SK-N-SH (cell line): ENCODE results near the gene ACTR2. TPM values are rescaled to one million over a fixed set of nuclear protein-coding genes. Genes with fewer than 3 reads are reported as not detected.

Experiments
- CTCF ChIA-PET: fragments of 300-600, 350-600 bp; formaldehyde crosslinking; extraction: SDS; loops from one replicate; lab custom pipeline; 2021; lab: Yijun Ruan, JAX
- POLR2A ChIA-PET: fragments of 350-600 bp; sonication (Branson Sonifier 250); formaldehyde crosslinking; extraction: SDS; loops from one replicate; lab custom pipeline; 2020; ENCODE audit warnings: antibody characterized with exemption, inconsistent platforms; lab: Yijun Ruan, JAX
- DNase-seq: peaks from one replicate; pipeline ENCODE4 v3.0.0; 2012
- H2AFZ ChIP-seq: fragments of 200-600 bp; sonication (generic); 2 replicates; pipeline ENCODE4 v1.8.1; 2016; ENCODE audit warnings: antibody characterized with exemption, mild to moderate bottlenecking, low read depth
- H3F3A ChIP-seq: fragments of 200-600 bp; sonication (generic); replicated peaks from 2 replicates; pipeline ENCODE3; 2016; ENCODE audit warnings: antibody characterized with exemption, mild to moderate bottlenecking; ENCODE audit not compliant: insufficient read depth
- H3K27ac ChIP-seq, 2 experiments: fragments of 200-500 bp in 1 of 2; fragments of 200-600 bp in 1 of 2; sonication (Bioruptor generic) in 1 of 2; sonication (generic), shearing (Covaris generic) in 1 of 2; 2 replicates each; pipeline versions ENCODE4 v1.5.1 to v1.6.1; 2014 to 2016; ENCODE audit warnings: low read depth in 2 of 2, inconsistent platforms in 1 of 2, low read length in 1 of 2, mild to moderate bottlenecking in 1 of 2, mixed read lengths in 1 of 2
- H3K27me3 ChIP-seq: fragments of 200-600 bp; sonication (generic), shearing (Covaris generic); 2 replicates; pipeline ENCODE4 v1.6.1; 2016; ENCODE audit warnings: mixed run types; ENCODE audit not compliant: insufficient read depth
- H3K36me3 ChIP-seq, 2 experiments: fragments of 200-500 bp in 1 of 2; fragments of 200-600 bp in 1 of 2; sonication (Bioruptor generic) in 1 of 2; sonication (generic) in 1 of 2; replicated peaks in 1 of 2; 2 replicates each; pipeline versions ENCODE3 to v1.5.1; 2014 to 2016; ENCODE audit warnings: low read length in 1 of 2, mild to moderate bottlenecking in 1 of 2; ENCODE audit not compliant: insufficient read depth in 2 of 2, control insufficient read depth in 1 of 2
- H3K4me1 ChIP-seq, 2 experiments: fragments of 200-500 bp in 1 of 2; fragments of 200-600 bp in 1 of 2; sonication (Bioruptor generic) in 1 of 2; sonication (generic), shearing (Covaris generic) in 1 of 2; 2 replicates each; pipeline versions ENCODE4 v1.5.1 to v1.6.1; 2014 to 2016; ENCODE audit warnings: low read depth in 1 of 2, low read length in 1 of 2, mixed run types in 1 of 2; ENCODE audit not compliant: insufficient read depth in 2 of 2, control insufficient read depth in 1 of 2
- H3K4me2 ChIP-seq: fragments of 200-600 bp; sonication (generic), shearing (Covaris generic); 2 replicates; pipeline ENCODE4 v1.6.1; 2017; ENCODE audit warnings: mixed run types
- H3K4me3 ChIP-seq, 2 experiments: fragments of 200-500 bp in 1 of 2; fragments of 200-600 bp in 1 of 2; sonication (Bioruptor generic) in 1 of 2; sonication (generic), shearing (Covaris generic) in 1 of 2; 2 replicates each; pipeline versions ENCODE4 v1.5.1 to v1.8.1; 2014 to 2016; ENCODE audit warnings: low read depth in 2 of 2, inconsistent platforms in 1 of 2, low read length in 1 of 2, mild to moderate bottlenecking in 1 of 2, mixed read lengths in 1 of 2, moderate library complexity in 1 of 2
- H3K79me2 ChIP-seq: fragments of 200-600 bp; sonication (generic); 2 replicates; pipeline ENCODE4 v1.8.1; 2017; ENCODE audit warnings: mild to moderate bottlenecking; ENCODE audit not compliant: insufficient read depth
- H3K9ac ChIP-seq: fragments of 200-600 bp; sonication (generic); 2 replicates; pipeline ENCODE4 v1.6.1; 2017; ENCODE audit warnings: mixed run types
- H3K9me2 ChIP-seq: fragments of 200-600 bp; sonication (generic); 2 replicates; pipeline ENCODE4 v1.6.1; 2017; ENCODE audit warnings: mixed run types
- H3K9me3 ChIP-seq: fragments of 200-600 bp; sonication (generic); 2 replicates; pipeline ENCODE4 v1.6.1; 2017; ENCODE audit warnings: mixed run types, mild to moderate bottlenecking, moderate library complexity
- H4K20me1 ChIP-seq: fragments of 200-600 bp; sonication (generic); 2 replicates; pipeline ENCODE4 v1.6.1; 2017; ENCODE audit warnings: mild to moderate bottlenecking, mixed run types; ENCODE audit not compliant: insufficient read depth
- CHD2 ChIP-seq: fragments of 150-350 bp; IDR thresholded peaks from 2 replicates; pipeline ENCODE4 v1.6.1; 2018; ENCODE audit warnings: low read length; ENCODE audit not compliant: partially characterized antibody
- EP300 ChIP-seq, 2 experiments: IDR thresholded peaks; 2 replicates each; pipeline versions ENCODE4 v1.4.0 to v1.6.1; 2012; ENCODE audit warnings: borderline replicate concordance in 1 of 2, low read depth in 1 of 2, low read length in 1 of 2
- EZH2phosphoT487 ChIP-seq: fragments of 200-600 bp; sonication (generic); IDR thresholded peaks from 2 replicates; pipeline ENCODE4 v1.6.1; 2017; ENCODE audit warnings: low read depth, mixed run types, mild to moderate bottlenecking, antibody characterized with exemption, moderate library complexity, borderline replicate concordance
- FOXJ3 ChIP-seq: sonication (generic); formaldehyde crosslinking; IDR thresholded peaks from 2 replicates; pipeline ENCODE4 v1.5.1; 2020; ENCODE audit warnings: mild to moderate bottlenecking, missing genetic modification reagents
- FOXM1 ChIP-seq: IDR thresholded peaks from 2 replicates; pipeline ENCODE4 v1.4.0; 2012; ENCODE audit warnings: low read depth, mild to moderate bottlenecking
- GATA2 ChIP-seq: sonication (generic); formaldehyde crosslinking; IDR thresholded peaks from 2 replicates; pipeline ENCODE4 v1.5.0; 2020; ENCODE audit warnings: mild to moderate bottlenecking, missing genetic modification reagents
- JUND ChIP-seq: IDR thresholded peaks from 2 replicates; pipeline ENCODE4 v1.4.0; 2012
- MEF2A ChIP-seq: IDR thresholded peaks from 2 replicates; pipeline ENCODE4 v1.4.0; 2012; ENCODE audit warnings: low read depth, borderline replicate concordance
- NFIC ChIP-seq: IDR thresholded peaks from 2 replicates; pipeline ENCODE4 v1.4.0; 2012; ENCODE audit warnings: borderline replicate concordance
- POLR2AphosphoS5 ChIP-seq: IDR thresholded peaks from 2 replicates; pipeline ENCODE4 v1.6.1; 2012; ENCODE audit warnings: low read depth, low read length
- RXRA ChIP-seq: IDR thresholded peaks from 2 replicates; pipeline ENCODE4 v1.4.0; 2012; ENCODE audit warnings: low read depth, mild to moderate bottlenecking, borderline replicate concordance
- TAF1 ChIP-seq: IDR thresholded peaks from 2 replicates; pipeline ENCODE4 v1.6.1; 2012; ENCODE audit warnings: low read depth, mild to moderate bottlenecking, low read length, moderate library complexity, borderline replicate concordance
- TCF12 ChIP-seq: IDR thresholded peaks from 2 replicates; pipeline ENCODE4 v1.4.0; 2012
- YY1 ChIP-seq: IDR thresholded peaks from 2 replicates; pipeline ENCODE4 v1.4.0; 2012; ENCODE audit warnings: low read depth, mild to moderate bottlenecking
- WGBS: methylation state at CpG from one replicate; pipeline ENCODE4 v1.1.6; 2017; ENCODE audit warnings: low lambda C conversion rate; 5-methylcytosine and 5-hydroxymethylcytosine counted together
- polyA plus RNA-seq, 3 experiments: library from polyadenylated mRNA; depleted of rRNA; stranded (reverse); fragments of >200 nt; gene quantifications; 2 replicates each; pipeline ENCODE4 v1.2.3, GENCODE V29; 2012
- TF ChIP-seq, protein P1 (sequence below): IDR thresholded peaks from 2 replicates; pipeline ENCODE4 v1.4.0; 2012; ENCODE audit warnings: low read depth, borderline replicate concordance
- TF ChIP-seq, protein P2 (sequence below): fragments of 150-350 bp; IDR thresholded peaks from 2 replicates; pipeline ENCODE4 v1.6.1; 2016; ENCODE audit warnings: mild to moderate bottlenecking, low read depth, low read length
- TF ChIP-seq, protein P3 (sequence below): IDR thresholded peaks from 2 replicates; pipeline ENCODE4; 2012
- TF ChIP-seq, protein P4 (sequence below): fragments of 150-350 bp; IDR thresholded peaks from 2 replicates; pipeline ENCODE4 v1.6.1; 2017; ENCODE audit warnings: antibody characterized with exemption, low read length, low read depth, borderline replicate concordance
- TF ChIP-seq, protein P5 (sequence below): IDR thresholded peaks from 2 replicates; pipeline ENCODE4 v1.4.0; 2012; ENCODE audit warnings: low read depth
- TF ChIP-seq, protein P6 (sequence below): fragments of 200-600 bp; sonication (generic); IDR thresholded peaks from 2 replicates; pipeline ENCODE4 v1.6.1; 2017; ENCODE audit warnings: antibody characterized with exemption, mild to moderate bottlenecking, moderate library complexity

ACTR2 gene
- polyA plus RNA-seq, 1 of the 3 experiments (the other 2 are of a cell fraction): 53.0 TPM

DNA sequence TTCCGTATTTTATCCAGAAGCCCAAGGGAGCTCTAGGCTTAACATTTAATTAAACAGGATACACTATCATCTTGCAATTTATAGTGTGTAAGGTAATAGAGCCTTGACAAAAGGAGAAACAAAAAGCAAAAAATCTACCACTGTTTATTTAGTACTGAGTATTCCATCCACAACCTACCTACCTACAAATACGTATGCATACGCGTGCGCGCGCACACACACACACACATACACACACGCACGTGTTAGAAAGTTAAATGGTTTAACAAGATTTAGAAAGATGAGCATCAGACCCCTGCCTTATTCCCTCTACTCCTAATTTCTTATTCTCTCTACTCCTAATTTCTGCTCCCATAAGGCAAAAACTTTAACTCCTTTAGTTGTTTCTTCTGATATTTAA lies 14.6 kb upstream of the ACTR2 start:
- Histone ChIP-seq H3K27ac (no peak overlapping the region), H3K4me3 (no peak overlapping the region), H3K9me3 (no peaks in the 10 kb centered on the region), H3K36me3 (no peaks in the 10 kb centered on the region), H3K9me2 (no peaks in the 10 kb centered on the region), H3F3A (no peaks in the 10 kb centered on the region), H2AFZ (no peak overlapping the region), H4K20me1 (no peaks in the 10 kb centered on the region), H3K79me2 (peaks cover 2% of the 10 kb centered on the region; the same call in 1 of the 2 replicates), H3K4me2 (no peak overlapping the region), H3K9ac (no peak overlapping the region), H3K4me1 (no peaks in the 10 kb centered on the region), H3K27me3 (no peaks in the 10 kb centered on the region)
- 97% methylated on average over 9 of the region's 9 CpGs for WGBS
- CTCF ChIA-PET: no interaction called here
- TF ChIP-seq FOXJ3 (CRISPR knock-in tag) (no peak), EP300 (IDR thresholded peaks at IDR 0.05; ENCODE audit: borderline replicate concordance in 1 of 2, low read depth in 1 of 2, low read length in 1 of 2) (no peak), TAF1 (no peak), GATA2 (CRISPR knock-in tag) (no peak), JUND (no peak), YY1 (no peak), NFIC (no peak), RXRA (no peak), POLR2AphosphoS5 (no peak), MEF2A (no peak), FOXM1 (no peak), CHD2 (no peak), TCF12 (no peak), EZH2phosphoT487 (no peak)
- TF ChIP-seq, protein P1, sequence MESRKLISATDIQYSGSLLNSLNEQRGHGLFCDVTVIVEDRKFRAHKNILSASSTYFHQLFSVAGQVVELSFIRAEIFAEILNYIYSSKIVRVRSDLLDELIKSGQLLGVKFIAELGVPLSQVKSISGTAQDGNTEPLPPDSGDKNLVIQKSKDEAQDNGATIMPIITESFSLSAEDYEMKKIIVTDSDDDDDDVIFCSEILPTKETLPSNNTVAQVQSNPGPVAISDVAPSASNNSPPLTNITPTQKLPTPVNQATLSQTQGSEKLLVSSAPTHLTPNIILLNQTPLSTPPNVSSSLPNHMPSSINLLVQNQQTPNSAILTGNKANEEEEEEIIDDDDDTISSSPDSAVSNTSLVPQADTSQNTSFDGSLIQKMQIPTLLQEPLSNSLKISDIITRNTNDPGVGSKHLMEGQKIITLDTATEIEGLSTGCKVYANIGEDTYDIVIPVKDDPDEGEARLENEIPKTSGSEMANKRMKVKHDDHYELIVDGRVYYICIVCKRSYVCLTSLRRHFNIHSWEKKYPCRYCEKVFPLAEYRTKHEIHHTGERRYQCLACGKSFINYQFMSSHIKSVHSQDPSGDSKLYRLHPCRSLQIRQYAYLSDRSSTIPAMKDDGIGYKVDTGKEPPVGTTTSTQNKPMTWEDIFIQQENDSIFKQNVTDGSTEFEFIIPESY: no peak
- TF ChIP-seq, protein P2, sequence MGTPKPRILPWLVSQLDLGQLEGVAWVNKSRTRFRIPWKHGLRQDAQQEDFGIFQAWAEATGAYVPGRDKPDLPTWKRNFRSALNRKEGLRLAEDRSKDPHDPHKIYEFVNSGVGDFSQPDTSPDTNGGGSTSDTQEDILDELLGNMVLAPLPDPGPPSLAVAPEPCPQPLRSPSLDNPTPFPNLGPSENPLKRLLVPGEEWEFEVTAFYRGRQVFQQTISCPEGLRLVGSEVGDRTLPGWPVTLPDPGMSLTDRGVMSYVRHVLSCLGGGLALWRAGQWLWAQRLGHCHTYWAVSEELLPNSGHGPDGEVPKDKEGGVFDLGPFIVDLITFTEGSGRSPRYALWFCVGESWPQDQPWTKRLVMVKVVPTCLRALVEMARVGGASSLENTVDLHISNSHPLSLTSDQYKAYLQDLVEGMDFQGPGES: no peak
- TF ChIP-seq, protein P3, sequence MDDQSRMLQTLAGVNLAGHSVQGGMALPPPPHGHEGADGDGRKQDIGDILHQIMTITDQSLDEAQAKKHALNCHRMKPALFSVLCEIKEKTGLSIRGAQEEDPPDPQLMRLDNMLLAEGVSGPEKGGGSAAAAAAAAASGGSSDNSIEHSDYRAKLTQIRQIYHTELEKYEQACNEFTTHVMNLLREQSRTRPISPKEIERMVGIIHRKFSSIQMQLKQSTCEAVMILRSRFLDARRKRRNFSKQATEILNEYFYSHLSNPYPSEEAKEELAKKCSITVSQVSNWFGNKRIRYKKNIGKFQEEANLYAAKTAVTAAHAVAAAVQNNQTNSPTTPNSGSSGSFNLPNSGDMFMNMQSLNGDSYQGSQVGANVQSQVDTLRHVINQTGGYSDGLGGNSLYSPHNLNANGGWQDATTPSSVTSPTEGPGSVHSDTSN: no peak
- TF ChIP-seq, protein P4, sequence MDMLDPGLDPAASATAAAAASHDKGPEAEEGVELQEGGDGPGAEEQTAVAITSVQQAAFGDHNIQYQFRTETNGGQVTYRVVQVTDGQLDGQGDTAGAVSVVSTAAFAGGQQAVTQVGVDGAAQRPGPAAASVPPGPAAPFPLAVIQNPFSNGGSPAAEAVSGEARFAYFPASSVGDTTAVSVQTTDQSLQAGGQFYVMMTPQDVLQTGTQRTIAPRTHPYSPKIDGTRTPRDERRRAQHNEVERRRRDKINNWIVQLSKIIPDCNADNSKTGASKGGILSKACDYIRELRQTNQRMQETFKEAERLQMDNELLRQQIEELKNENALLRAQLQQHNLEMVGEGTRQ: no peak
- TF ChIP-seq, protein P5, sequence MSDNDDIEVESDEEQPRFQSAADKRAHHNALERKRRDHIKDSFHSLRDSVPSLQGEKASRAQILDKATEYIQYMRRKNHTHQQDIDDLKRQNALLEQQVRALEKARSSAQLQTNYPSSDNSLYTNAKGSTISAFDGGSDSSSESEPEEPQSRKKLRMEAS: no peak
- TF ChIP-seq, protein P6, sequence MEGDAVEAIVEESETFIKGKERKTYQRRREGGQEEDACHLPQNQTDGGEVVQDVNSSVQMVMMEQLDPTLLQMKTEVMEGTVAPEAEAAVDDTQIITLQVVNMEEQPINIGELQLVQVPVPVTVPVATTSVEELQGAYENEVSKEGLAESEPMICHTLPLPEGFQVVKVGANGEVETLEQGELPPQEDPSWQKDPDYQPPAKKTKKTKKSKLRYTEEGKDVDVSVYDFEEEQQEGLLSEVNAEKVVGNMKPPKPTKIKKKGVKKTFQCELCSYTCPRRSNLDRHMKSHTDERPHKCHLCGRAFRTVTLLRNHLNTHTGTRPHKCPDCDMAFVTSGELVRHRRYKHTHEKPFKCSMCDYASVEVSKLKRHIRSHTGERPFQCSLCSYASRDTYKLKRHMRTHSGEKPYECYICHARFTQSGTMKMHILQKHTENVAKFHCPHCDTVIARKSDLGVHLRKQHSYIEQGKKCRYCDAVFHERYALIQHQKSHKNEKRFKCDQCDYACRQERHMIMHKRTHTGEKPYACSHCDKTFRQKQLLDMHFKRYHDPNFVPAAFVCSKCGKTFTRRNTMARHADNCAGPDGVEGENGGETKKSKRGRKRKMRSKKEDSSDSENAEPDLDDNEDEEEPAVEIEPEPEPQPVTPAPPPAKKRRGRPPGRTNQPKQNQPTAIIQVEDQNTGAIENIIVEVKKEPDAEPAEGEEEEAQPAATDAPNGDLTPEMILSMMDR: no peak
- POLR2A ChIA-PET: no interaction called here
- no peak for DNase-seq
